ENCODE measurements around the gene GNG3. TPM values are rescaled to one million over a fixed set of nuclear protein-coding genes. Genes with fewer than 3 reads are reported as not detected.

Gene GNG3
- total RNA-seq, 1 experiment from 2014 or later = not detected

DNA sequence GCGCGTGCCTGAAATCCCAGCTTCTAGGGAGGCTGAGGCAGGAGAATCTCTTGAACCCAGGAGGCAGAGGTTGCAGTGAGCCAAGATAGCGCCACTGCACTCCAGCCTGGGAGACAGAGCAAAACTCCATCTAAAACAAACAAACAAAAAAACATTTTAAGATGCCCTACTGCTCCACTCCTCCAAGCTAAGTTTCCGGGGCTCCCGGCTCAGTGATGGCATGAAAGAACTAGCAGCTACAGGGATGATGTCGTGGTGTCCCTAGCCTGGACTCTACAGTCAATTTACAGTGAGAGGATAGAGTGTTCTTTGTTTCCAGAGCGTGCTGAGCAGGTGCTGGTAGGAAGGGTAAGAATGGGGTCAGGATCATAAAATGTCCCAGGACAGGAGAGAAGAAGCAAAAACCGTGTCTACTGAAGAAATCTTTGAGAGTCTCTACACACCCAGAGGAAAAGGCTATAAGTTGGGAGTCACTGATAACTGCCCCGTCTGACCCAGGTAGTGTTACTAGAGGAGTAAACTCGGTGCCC, 47.7 kb downstream of the GNG3 start:
- DNase-seq (ENCODE audit: low read depth) = no peak

DNA sequence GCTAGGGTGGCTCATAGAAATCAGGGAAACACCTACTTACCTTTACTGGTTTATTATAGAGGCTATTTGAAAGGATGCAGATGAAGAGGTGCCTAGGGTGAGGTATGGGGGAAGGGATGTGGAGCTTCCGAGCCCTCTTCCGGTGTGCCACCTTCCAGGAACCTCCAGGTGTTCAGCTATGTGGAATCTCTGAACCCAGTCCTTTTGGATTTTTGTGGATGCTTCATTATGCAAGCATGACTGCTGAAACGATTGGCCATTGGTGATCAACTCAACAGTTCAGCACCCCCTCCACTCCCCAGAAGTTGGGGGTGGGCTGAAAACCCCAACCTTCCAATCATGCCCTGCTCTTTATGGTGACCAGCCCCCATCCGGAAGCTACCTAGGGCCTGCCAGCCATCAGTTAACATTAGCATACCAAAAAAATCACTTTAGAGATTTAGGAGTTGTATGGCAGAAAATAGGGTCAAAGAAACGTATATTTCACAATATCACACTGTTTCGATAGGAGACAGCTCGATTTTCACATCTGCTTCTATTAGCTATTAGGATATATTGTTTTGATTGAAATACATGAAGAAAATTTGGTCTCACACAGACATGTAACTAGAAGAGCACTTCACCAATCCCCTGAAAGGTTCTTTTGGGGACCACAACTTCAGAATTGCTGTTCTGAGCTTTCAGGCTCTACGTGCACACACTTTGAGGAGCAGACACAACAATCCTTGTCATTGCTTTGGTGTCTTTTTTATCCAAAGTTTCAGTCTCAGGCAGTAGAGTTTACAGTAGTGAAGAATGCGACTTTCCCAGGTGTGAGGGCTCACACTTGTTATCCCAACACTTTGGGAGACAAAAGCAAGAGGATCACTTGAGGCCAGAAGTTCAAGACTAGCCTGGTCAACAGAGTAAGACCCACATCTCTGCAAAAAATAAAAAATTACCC, 50.6 kb downstream of the GNG3 start:
- no peak for DNase-seq (ENCODE audit: low read depth)

Small RNA genes within 50 kb of the gene (small RNA-seq; reads per million reads assigned to genes)
- not detected for gene SNORA57

Other genes with a start within 250 kb of the GNG3 start
- 184 and 193 TPM in 2 replicates for gene AHNAK, start 160.9 kb upstream of the GNG3 start, total RNA-seq (2014; rRNA removed; shearing (Covaris generic))
- gene EEF1G, start 133.8 kb upstream of the GNG3 start, total RNA-seq (2014; rRNA removed; shearing (Covaris generic)) = 1,970 and 1,995 TPM in 2 replicates
- 19.6 and 21.0 TPM in 2 replicates for gene TUT1, start 116.2 kb upstream of the GNG3 start, total RNA-seq (2014; rRNA removed; shearing (Covaris generic))
- 179 and 193 TPM in 2 replicates for gene MTA2, start 105.8 kb upstream of the GNG3 start, total RNA-seq (2014; rRNA removed; shearing (Covaris generic))
- 27.5 and 28.7 TPM in 2 replicates for gene EML3, start 94.9 kb upstream of the GNG3 start, total RNA-seq (2014; rRNA removed; shearing (Covaris generic))
- 3.3 and 7.7 TPM in 2 replicates for gene ROM1, start 94.4 kb upstream of the GNG3 start, total RNA-seq (2014; rRNA removed; shearing (Covaris generic))
- gene B3GAT3, start 85.7 kb upstream of the GNG3 start, total RNA-seq (2014; rRNA removed; shearing (Covaris generic)) = 63.8 and 67.2 TPM in 2 replicates
- 191 and 221 TPM in 2 replicates for gene GANAB, start 61.1 kb upstream of the GNG3 start, total RNA-seq (2014; rRNA removed; shearing (Covaris generic))
- 33.8 and 41.9 TPM in 2 replicates for gene INTS5, start 54.4 kb upstream of the GNG3 start, total RNA-seq (2014; rRNA removed; shearing (Covaris generic))
- gene C11orf98, start 42.5 kb upstream of the GNG3 start, total RNA-seq (2014; rRNA removed; shearing (Covaris generic)) = 239 and 266 TPM in 2 replicates
- gene CSKMT, start 42.4 kb upstream of the GNG3 start, total RNA-seq (2014; rRNA removed; shearing (Covaris generic)) = 31.0 and 33.5 TPM in 2 replicates
- gene UQCC3, start 36.0 kb upstream of the GNG3 start, total RNA-seq (2014; rRNA removed; shearing (Covaris generic)) = 28.6 and 38.0 TPM in 2 replicates
- 4.8 and 6.6 TPM in 2 replicates for gene LBHD1, start 35.4 kb upstream of the GNG3 start, total RNA-seq (2014; rRNA removed; shearing (Covaris generic))
- 128 and 144 TPM in 2 replicates for gene UBXN1, start 28.6 kb upstream of the GNG3 start, total RNA-seq (2014; rRNA removed; shearing (Covaris generic))
- 0.13 and 0.20 TPM in 2 replicates for gene LRRN4CL, start 18.1 kb upstream of the GNG3 start, total RNA-seq (2014; rRNA removed; shearing (Covaris generic))
- gene BSCL2, start 252 bp upstream of the GNG3 start, total RNA-seq (2014; rRNA removed; shearing (Covaris generic)) = 18.8 and 19.2 TPM in 2 replicates
- 4.1 and 9.3 TPM in 2 replicates for gene HNRNPUL2, start 19.8 kb downstream of the GNG3 start, total RNA-seq (2014; rRNA removed; shearing (Covaris generic))
- gene TTC9C, start 20.8 kb downstream of the GNG3 start, total RNA-seq (2014; rRNA removed; shearing (Covaris generic)) = 55.6 and 67.9 TPM in 2 replicates
- 9.2 and 9.8 TPM in 2 replicates for gene ZBTB3, start 46.5 kb downstream of the GNG3 start, total RNA-seq (2014; rRNA removed; shearing (Covaris generic))
- gene POLR2G, start 53.9 kb downstream of the GNG3 start, total RNA-seq (2014; rRNA removed; shearing (Covaris generic)) = 92.6 and 143 TPM in 2 replicates
- gene TAF6L, start 63.7 kb downstream of the GNG3 start, total RNA-seq (2014; rRNA removed; shearing (Covaris generic)) = 27.0 and 29.2 TPM in 2 replicates
- gene TMEM179B, start 79.7 kb downstream of the GNG3 start, total RNA-seq (2014; rRNA removed; shearing (Covaris generic)) = 112 and 181 TPM in 2 replicates
- 46.4 and 47.4 TPM in 2 replicates for gene TMEM223, start 84.3 kb downstream of the GNG3 start, total RNA-seq (2014; rRNA removed; shearing (Covaris generic))
- 27.4 and 46.3 TPM in 2 replicates for gene NXF1, start 97.8 kb downstream of the GNG3 start, total RNA-seq (2014; rRNA removed; shearing (Covaris generic))
- gene STX5, start 124.4 kb downstream of the GNG3 start, total RNA-seq (2014; rRNA removed; shearing (Covaris generic)) = 32.8 and 34.0 TPM in 2 replicates
- 0.66 TPM in 1 of 2 replicates, not detected in the other for gene TEX54, start 125.2 kb downstream of the GNG3 start, total RNA-seq (2014; rRNA removed; shearing (Covaris generic))
- 145 and 176 TPM in 2 replicates for gene WDR74, start 131.9 kb downstream of the GNG3 start, total RNA-seq (2014; rRNA removed; shearing (Covaris generic))
- gene SLC3A2, start 173.2 kb downstream of the GNG3 start, total RNA-seq (2014; rRNA removed; shearing (Covaris generic)) = 275 and 289 TPM in 2 replicates
- not detected in 2 replicates for gene CHRM1, start 213.7 kb downstream of the GNG3 start, total RNA-seq (2014; rRNA removed; shearing (Covaris generic))

Measured in HT1080 (cell line).